Measurements from ENCODE around the gene POP4.

The POP4 gene

GRCh38 chr19:29576761-29577648, 29.1 kb upstream of the POP4 start:
- DNase-seq (ENCODE audit: low spot score), result peak; percentile 25

DNA sequence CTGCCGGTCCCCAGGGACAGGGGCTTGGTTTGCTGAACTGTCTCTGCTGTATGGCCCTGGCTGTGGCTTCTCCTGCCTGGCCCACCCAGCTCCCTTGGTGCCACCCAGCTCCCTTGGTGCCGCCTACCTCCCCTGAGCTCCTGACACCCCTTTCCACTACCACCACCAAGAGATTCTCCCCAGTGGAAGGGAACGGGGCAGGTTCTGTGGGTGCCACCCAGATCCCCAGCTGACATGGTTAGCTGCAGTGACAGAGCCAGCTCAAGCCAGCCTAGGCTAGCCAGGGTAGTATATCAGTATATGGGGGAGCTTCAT, 28.5 kb upstream of the POP4 start:
- no peak for DNase-seq (ENCODE audit: low spot score)

DNA sequence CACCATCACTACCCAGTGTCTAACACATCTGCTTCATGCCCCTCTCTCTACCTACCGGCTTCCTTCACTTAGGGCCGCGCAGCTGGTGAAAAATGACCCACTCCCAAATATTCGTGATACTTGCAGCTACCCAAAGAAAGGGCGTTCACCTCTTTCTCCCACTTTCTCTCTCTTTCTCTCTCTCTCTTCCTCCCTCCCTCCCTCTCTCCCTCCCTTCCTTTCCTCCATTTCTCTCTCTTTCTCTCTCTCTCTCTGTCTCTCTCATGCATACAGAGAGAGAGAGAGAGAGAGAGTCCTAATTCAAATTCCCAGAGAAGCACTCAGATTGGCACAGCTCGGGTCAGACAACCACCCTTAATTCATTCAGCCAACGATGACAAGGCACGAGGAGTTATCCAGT, 27.7 kb upstream of the POP4 start:
- DNase-seq (ENCODE audit: low spot score), result no peak

DNA sequence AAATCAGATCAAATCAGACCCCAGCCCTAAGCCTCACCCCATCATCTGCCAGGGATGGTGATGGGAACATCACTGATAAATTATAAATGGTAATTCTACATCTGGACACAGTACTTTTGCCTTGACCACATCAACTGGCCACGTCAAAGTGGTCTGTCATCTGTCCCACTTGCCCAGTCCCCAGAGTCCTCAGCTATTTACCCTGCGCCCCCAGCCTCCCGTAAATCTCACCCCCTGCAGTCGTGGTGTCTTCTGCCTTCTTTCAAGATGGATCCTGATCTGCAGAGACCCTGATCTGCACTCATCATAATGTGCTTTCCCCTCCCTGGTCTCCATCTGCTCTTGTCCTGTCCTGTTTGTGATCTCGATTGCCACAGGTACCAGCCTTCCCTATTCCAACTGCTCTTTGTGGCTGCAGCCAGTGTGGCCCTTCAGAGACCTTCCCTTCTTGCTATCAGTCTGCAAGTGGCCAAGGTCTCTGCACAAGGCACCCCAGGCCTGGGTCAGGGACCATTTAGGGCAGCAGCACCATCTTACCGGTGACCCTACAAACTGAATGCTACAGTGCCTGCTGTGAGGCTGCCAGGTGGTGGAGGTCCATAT, 26.7 kb upstream of the POP4 start:
- no peak for DNase-seq (ENCODE audit: low spot score)

GRCh38 chr19:29581398-29581797, 24.7 kb upstream of the POP4 start:
- no peak for DNase-seq (ENCODE audit: low spot score)

GRCh38 chr19:29583196-29583999, 22.7 kb upstream of the POP4 start:
- DNase-seq (ENCODE audit: low spot score), result peak; percentile 18

DNA sequence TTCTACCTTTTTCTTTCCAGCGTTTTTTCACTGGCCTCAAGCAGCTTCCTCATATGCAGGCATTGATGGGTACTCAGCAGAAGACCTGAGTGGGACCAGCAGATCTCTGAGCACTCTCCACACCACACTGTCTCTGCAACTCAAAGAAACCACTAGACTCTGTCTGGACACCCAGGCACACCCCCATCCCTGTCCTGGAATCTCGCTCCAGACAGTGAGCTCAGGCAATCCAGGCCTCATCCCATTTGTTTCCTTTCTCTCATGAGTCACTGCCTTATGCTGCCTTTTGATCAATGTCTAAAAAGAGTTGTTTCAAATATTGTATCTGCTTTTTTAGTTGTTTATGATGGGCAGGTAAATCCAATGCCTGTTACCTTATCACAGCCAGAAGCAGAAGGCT, 19.7 kb upstream of the POP4 start:
- no peak for DNase-seq (ENCODE audit: low spot score)

DNA sequence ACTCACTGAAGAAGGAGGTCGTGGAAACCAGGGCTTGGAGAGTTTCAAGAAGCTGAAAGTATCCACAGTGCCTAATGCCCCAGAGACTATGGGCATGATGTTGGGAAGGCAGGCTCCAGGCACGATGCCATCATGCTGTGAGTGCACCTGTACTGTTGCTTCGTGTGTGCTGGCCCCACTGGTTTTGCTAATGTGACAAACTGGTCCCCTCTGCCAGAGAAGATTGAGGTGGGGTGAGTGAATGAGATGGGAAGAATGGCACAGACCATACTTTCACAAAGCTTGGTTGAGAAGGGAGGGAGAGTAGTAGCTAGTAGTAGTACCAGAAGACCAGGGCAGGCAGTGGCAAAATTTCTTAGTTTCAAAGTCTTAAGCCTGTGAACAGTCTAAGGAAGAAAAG, 19.0 kb upstream of the POP4 start:
- DNase-seq (ENCODE audit: low spot score), result no peak

DNA sequence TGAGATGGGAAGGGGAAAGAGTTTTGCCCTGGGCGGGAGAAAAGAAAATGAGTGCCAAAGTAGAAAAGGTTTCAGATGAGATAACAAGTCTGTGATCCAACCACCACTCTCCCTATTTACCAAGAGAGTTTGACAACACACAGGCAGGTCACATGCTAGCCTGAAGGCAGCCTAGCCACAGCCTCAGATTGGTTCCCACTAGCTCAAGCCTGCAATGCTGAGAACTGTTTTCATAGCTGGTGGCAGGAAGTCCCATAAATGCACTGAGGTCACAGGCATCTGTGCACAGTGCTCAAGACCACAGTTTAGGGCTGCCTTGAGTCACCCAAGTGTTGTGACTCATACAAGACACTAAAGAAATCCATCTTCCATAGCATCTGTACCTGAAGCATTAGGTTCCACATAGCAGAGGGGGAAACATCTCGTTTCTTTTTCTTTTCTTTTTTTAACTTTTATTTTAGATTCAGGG, 18.5 kb upstream of the POP4 start:
- peak; percentile 19 for DNase-seq (ENCODE audit: low spot score)

GRCh38 chr19:29588095-29588494, 18.0 kb upstream of the POP4 start:
- no peak for DNase-seq (ENCODE audit: low spot score)

DNA sequence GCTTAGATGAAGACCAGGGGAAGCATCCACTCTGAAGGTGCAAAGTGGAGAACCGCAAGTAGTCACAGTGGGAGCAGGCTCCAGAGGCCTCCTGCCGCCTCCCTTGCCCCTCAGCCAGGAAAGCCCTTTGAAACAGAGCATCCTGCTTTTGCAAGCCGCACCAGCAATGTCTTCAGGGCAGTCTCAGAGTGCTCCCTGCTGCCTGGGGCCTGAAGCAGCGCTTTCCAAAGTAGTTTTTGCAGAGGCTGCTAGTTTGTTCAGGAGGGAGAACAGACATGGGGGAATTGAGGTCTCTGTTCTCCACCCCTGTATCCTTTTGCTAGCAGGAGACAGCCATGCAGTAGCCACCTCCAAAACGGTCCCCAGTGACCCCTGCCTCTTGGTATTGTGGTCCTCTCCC, 15.8 kb upstream of the POP4 start:
- no peak for DNase-seq (ENCODE audit: low spot score)

DNA sequence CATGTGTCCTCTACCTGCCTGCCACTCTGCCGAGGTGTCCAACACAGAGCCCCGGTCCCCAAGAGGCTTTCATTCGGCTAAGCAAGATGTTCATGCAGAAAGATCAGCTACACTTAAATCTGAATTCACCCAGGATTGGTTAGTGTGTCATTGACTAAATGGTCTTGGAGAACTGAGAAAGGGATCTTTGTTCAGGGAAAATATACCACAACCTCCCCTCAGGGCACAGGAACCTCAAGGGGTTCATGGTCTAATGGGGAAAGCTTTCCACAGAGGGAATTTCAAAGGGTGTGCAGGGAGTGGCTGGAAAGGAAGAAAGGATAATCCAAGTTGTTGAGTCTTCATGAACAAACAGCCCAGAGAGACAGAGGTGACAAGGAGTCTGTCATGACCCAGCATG, 14.4 kb upstream of the POP4 start:
- DNase-seq (ENCODE audit: low spot score), result no peak

GRCh38 chr19:29593869-29594268, 12.2 kb upstream of the POP4 start:
- DNase-seq (ENCODE audit: low spot score), result no peak

GRCh38 chr19:29596080-29596727, 9.9 kb upstream of the POP4 start:
- no peak for DNase-seq (ENCODE audit: low spot score)

DNA sequence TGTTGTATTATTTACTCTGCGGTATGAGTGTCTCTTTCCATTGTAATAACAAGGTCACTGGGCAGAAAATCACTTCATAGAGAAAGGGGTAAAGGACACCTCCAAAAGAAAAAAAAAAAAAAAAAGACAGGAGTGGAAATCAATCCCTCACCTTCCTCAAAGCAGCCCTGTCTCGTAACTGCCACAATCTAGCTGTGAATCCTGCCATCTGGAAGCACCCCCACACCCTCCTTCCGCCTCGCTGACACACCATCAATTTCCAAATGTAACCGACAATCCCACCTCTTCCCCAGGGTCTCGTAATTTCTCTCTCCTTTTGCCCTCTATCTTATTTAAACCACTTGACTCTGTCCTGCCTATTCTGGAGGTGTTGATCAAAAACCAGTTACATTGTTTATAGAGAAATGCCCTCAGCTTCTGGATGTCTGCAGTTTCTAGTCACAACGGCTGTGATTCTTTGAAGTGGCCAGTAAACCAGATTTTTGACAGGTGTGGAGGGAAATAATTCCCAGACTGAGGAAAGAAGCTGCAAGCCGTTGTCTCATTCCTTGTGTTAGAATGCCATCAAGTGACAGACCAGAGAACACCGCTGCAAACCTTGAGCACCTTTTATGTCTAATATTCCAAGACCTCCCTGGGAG, 9.1 kb upstream of the POP4 start:
- DNase-seq (ENCODE audit: low spot score), result peak; percentile 51

GRCh38 chr19:29598036-29598435, 8.0 kb upstream of the POP4 start:
- no peak for DNase-seq (ENCODE audit: low spot score)

DNA sequence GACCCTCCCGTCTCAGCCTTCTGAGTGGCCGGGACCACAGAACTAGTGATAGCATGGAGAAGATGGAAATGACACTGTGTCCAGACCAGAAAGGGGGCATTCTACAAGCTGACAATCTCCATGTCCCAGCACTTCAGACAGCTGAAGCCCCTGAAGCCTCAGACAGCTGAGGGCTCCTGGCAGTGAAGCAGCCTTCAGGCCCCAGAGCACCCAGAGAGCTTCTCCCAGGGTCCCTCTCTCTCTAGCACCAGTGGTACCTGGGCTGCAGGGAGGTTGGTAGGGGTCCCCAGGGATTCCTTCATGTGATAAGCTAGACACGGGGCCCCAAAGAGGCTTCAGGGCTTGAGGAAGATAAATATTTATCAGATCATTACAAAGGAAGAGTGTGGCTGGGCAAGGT, 7.6 kb upstream of the POP4 start:
- DNase-seq (ENCODE audit: low spot score), result no peak

DNA sequence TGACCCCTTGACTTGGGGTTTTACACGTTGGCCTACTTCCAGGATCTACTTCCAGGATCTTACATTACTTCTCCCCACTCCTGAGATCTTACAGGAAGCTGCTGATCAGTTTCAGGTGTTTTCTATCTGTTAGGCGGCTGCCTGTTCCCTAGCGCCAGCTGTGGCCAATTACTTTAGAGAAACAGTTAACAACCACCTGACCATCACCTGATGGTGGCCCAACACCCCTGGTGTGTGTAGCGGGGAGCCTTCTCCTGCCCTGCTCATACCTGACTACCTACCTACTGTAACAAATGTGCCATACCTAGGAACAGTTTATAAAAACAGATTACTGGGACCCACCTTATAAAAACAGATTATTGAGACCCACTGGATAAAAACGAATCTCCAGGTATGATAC, 2.8 kb upstream of the POP4 start:
- DNase-seq (ENCODE audit: low spot score), result no peak

- no peak for DNase-seq (ENCODE audit: low spot score)
Measured at GRCh38 chr19:29606420-29606747, 301 bp downstream of the POP4 start.

GRCh38 chr19:29609636-29610035, 3.6 kb downstream of the POP4 start:
- no peak for DNase-seq (ENCODE audit: low spot score)

DNA sequence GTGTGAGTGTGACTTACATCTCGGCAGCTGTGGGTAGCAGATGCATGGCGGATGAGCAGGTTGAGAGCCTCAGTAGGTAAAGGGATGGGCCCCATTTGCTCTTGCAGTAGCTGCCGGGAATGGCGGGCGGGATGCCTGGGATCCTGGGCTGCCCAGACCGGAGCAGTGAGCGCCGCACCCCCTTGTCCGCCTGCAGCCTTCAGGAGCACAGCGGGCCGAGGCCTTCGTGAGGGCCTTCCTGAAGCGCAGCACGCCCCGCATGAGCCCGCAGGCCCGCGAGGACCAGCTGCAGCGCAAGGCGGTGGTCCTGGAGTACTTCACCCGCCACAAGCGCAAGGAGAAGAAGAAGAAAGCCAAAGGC, 4.1 kb downstream of the POP4 start:
- DNase-seq (ENCODE audit: low spot score), result no peak

GRCh38 chr19:29610574-29611271, 4.6 kb downstream of the POP4 start:
- DNase-seq (ENCODE audit: low spot score), result peak; percentile 76
